Hindlimb muscle (tissue), 1 donor: ENCODE results near the gene ADNP. TPM values are rescaled to one million over a fixed set of nuclear protein-coding genes. Genes with fewer than 3 reads are reported as not detected.

ENCODE experiments used
- DNase-seq: peaks from one replicate; pipeline ENCODE4 v3.0.0-alpha.2; 2013
- polyA plus RNA-seq: library from polyadenylated mRNA; unstranded; fragments of 120-200 nt; gene quantifications from one replicate; pipeline ENCODE4 v1.2.1, GENCODE V29; 2013; ENCODE audit not compliant: insufficient read length

Gene ADNP
- polyA plus RNA-seq, 1 donor = 57.0 TPM

GRCh38 chr20:50870561-50871161 lies 60.6 kb downstream of the ADNP start:
- peak; percentile 27 for DNase-seq

DNA sequence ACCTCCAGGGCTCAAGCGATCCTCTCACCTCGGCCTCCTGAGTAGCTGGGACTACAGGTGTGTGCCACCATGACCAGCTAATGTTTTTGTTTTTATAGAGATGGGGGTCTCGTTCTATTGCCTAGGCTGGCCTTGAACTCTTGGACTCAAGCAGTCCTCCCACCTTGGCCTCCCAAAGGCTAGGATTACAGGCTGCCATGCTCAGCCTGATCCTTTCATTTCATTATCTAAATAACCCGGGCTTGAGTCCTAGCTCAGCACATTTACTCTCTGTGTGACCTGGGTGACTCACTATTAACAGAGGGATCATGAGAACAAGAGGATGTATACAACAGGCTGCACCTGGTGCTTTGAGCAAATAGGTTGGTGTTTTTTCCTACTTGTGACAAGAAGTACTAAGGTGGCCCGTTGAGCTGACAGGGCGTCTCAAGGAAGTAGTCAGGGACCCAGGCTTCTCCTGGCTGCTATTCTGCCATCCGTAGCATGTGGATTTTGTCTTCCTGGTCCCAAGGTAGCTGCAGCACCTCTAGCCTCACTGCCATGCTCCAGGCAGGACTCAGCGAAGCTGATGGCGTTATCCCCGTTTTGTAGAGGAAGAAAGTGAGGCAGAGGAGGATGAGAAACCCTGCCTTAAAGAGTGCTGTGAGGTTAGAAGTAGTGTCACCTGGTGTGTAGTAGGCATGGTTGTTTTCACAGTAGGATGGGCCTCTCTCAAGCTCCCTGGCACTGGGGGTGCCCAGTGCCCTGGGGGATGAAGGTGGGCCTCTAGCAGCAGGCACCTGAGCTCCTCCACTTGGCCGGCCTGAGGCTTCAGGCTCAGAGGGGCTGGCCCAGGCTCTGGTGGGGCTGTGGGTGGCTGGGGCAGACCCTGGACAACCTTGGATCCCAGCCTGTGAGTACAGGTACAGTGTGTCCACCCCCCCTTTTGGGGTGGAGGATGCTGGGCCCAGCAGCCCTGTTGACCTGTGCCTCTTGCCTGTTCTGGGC lies 62.4 kb downstream of the ADNP start:
- no peak for DNase-seq

GRCh38 chr20:50867805-50868204 lies 63.4 kb downstream of the ADNP start:
- DNase-seq = no peak

DNA sequence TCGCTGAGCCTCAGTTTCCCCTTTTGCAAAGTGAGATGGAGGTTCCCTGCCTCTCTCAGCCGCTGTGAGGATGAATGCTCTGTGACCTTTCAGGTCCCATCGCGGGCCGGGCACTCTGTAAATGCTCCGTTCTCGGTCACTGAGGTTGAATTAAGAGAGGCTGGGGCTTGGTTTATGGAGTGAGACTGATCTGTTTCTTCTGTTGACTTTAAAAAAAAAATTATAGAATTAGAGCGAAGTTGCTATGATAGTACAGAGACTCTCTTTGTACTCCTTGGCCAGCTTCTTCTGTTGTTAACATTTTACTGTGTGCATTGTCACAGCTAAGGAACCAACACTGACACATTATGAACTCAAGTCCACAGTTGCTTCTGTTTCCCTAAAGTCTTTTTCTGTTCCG lies 64.4 kb downstream of the ADNP start:
- no peak for DNase-seq

DNA sequence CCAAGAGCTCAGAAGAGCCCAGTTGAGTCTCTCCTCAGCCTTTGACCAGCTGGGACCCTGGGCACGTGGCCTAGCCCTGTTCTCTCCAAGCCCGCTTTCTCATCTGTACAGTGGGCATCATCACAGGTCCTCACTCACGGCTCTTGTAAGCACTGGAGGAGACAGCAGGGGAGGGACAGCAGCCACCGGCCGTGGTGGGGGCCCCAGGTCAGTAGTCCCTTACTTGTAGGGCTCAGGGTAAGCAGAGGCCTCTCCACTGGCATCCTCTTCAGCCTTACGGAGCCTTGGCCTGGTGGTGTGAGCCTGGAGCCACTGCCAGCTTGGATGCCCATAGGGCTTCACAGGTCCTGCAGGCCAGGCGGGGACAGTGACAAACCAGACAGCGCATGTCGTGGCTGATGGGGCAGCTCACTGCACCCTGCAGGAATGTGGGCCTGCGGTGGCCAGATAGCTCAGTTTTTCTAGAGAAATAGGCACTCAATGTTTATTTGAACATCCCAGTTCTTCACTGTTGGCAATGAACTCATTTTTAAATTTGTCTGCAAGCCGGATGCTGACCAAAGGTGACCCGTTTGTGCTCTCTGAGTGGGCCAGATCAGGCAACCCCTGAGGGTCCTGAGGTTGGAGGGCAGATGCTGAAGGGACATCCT lies 65.1 kb downstream of the ADNP start:
- DNase-seq = no peak

DNA sequence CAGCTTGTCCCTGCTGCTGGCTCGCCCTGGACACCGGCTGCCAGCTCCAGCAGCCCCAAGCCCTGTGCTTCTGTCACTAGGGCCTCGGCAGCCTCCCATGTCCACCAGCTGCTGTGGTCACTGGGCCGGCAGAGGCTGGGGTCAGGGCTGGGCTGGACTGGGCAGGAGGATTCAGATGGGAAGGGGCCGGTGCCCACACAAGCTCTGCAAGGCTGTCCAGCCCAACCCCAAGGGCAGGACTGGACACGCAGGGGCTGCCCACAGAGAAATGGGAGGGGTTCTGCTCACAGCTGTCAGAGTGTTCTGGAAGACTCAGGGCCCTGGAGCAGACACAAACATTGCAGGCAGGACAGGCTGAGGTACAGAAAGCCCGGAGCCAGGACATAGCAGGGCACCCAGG lies 65.6 kb downstream of the ADNP start:
- DNase-seq = no peak

GRCh38 chr20:50865114-50865513 lies 66.1 kb downstream of the ADNP start:
- no peak for DNase-seq

DNA sequence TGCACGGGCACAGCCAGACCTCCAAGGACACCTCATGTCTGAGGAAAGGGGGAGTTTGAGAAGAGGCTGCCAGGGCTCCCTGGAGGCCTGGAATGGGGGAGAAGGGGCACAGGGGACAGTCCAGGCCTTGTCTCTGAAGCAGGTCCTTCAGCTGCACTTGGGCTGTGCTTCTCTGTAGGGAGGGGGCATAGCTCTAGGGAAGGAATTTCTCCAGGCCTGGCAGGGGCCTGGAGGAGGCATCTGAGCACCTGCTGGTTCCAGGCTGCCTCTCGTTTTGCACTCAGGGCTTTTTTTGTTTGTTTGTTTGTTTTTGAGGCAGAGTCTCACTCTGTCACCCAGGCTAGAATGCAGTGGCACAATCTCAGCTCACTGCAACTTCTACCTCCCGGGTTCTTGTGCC lies 68.7 kb downstream of the ADNP start:
- DNase-seq = no peak

DNA sequence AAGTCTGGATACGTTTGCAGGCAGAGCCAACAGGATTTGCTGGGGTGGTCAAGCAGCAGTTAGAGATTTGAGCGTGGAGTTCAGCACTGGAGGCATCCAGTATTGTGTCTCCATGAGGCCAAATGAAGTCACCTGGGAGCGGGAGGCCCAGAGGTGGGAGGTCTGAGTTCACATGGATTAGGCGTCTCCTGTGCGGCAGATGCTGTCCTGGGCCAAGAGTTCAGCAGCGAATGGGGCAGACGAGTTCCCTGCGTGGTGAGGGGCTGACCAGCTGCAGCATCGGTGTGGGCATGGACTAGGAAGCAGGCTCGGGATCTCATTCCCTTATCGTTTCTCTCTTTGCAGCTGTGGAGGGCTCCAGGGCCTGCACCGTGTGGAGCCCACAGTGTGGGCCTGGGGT lies 70.2 kb downstream of the ADNP start:
- DNase-seq = no peak

DNA sequence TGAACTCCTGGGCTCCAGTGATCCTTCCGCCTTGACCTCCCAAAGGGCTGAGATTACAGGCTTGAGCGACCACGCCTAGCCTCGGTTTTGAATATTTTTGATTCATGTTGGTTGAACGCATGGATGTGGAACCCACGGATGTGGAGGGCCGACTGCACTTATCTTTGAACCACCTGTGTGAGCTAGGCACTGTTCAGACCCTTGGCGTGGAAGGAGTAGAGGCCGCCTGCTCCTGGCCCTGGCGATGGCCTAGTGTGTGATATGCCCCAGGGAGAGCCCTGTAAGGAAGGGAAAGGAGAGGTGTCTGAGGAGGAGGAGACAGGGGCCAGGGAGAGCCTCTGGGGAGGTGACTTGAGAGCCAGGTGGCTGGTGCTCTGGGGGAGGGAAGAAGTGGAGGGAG lies 72.1 kb downstream of the ADNP start:
- DNase-seq = no peak

- DNase-seq = no peak
These were observed 72.7 kb downstream of the ADNP start for GRCh38 chr20:50858525-50858924.

GRCh38 chr20:50857348-50857747 lies 73.9 kb downstream of the ADNP start:
- no peak for DNase-seq

DNA sequence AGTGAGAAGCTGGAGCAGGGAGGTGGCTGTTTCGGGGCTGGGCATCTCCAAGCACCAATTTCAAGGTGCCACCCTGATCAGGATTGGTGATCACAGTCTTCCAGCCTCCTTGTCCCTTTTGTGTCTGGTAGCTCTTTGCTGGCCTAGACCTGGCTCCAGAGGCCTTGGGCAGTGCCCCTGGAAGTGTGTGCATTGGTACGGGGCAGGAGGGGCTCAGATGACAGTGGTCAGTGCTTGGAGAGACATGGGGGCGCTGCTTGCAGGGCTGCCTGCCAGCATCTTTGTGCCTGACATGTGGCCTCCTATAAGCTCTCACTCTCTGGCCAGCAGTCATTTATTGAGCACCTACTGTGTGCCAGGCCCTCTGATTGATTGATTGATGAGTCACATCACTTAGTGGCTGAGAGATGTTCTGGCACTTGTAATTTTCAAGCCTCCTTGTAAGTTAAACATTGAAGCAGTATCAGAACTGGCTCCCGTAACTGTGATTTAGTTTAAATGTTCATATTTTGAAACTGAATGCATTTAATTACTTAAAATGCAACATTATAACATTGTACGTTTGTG lies 74.7 kb downstream of the ADNP start:
- no peak for DNase-seq

- no peak for DNase-seq
These were observed 75.5 kb downstream of the ADNP start for GRCh38 chr20:50855498-50856474.

- no peak for DNase-seq
These were observed 76.6 kb downstream of the ADNP start for GRCh38 chr20:50854506-50855249.

DNA sequence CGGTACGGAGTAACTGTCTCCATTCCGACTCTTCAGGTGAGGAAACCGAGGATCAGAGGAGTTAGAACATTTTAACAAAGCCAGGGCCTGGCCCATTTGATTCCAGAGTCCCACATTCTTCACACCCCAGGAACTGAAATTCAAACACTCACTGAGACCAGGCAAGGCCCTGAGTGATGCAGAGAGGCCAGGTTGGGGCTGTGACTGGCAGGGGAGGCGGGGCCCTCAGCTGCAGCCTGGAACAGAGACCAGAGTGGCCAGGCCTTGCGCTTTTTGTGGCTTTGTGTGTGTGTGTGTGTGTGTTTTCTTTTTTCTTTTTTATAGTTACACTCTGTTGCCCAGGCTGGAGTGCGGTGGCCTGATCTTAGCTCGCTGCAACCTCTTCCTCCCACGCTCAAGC lies 79.2 kb downstream of the ADNP start:
- no peak for DNase-seq

DNA sequence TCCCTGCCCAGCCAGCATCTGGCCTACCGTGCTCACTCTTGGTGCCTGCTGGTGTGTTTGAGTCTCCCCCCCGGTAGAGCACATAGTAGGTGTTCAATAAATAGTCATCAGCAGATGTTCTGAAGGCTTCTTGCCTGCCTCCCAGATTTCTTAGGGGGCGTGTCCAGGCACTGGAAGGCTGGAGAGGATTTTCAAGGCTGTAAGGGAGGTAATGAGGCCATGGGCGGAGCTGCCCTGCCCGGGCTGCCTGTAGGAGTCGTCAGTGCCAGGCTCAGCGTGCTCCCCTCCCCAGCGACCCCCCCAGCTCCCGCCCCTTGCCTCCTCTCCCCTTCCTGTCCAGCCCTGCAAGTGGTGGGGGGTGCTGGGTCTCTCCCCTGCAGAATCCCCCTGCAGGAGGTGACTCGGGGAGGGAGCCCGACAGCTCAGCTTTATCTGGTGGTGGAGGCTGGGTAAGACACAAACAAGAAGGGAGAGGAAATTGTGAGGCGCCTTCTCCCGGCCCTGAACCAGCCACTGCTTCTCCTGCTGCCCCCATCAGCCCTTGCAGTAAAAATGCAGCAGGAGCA lies 80.4 kb downstream of the ADNP start:
- DNase-seq = no peak

- DNase-seq = no peak
These were observed 82.2 kb downstream of the ADNP start for GRCh38 chr20:50848846-50849673.

DNA sequence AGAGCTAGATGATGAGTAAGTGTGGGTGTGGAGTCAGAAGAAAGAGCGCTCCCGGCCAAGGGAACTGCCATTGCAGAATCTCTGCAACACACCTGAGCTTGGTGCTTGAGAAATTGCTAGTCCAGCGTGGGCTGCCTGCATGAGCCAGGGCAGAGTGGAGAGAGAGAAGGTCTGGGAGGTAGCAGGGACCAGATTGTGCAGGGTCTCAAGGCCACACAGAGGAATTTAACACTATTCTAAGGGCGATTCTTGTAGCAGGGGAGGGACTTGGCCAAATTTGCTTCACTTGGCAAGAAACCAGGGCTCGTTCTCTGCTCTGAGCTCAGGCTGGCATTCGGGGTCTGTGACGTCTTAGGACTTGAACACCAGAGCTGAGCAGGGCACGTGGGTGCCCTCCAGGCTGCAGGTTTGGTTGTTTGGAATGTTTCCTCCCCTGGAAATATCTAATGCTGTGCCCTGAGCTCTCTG lies 82.9 kb downstream of the ADNP start:
- no peak for DNase-seq
